BLaER1 (cell line): Measurements from ENCODE around the gene CCDC171.

Experiments used
- H3K27ac ChIP-seq: shearing (Covaris generic); formaldehyde crosslinking; 2 replicates; pipeline ENCODE4 v1.8.1; 2022
- H3K27me3 ChIP-seq: shearing (Covaris generic); formaldehyde crosslinking; 2 replicates; pipeline ENCODE4 v1.8.1; 2022
- H3K36me3 ChIP-seq: shearing (Covaris generic); formaldehyde crosslinking; 2 replicates; pipeline ENCODE4 v1.8.1; 2022
- H3K4me1 ChIP-seq: shearing (Covaris generic); formaldehyde crosslinking; 2 replicates; pipeline ENCODE4 v1.8.1; 2022
- H3K4me2 ChIP-seq: shearing (Covaris generic); formaldehyde crosslinking; 2 replicates; pipeline ENCODE4 v1.8.1; 2022
- H3K4me3 ChIP-seq: shearing (Covaris generic); formaldehyde crosslinking; 2 replicates; pipeline ENCODE4 v1.8.1; 2022
- H3K9ac ChIP-seq: shearing (Covaris generic); formaldehyde crosslinking; 2 replicates; pipeline ENCODE4 v1.8.1; 2022
- H3K9me3 ChIP-seq: shearing (Covaris generic); formaldehyde crosslinking; 2 replicates; pipeline ENCODE4 v1.8.1; 2022
- H4K20me1 ChIP-seq: shearing (Covaris generic); formaldehyde crosslinking; 2 replicates; pipeline ENCODE4 v1.8.1; 2022
- Cebpa-rat ChIP-seq: shearing (Covaris generic); IDR thresholded peaks from 2 replicates; pipeline ENCODE4 v1.8.1; 2022

CCDC171 gene

GRCh38 chr9:16010221-16010620, 457.4 kb downstream of the CCDC171 start:
- Histone ChIP-seq H4K20me1 (no peaks in the 10 kb centered on the region), H3K4me3 (no peak overlapping the region), H3K9ac (no peak overlapping the region), H3K36me3 (no peaks in the 10 kb centered on the region), H3K9me3 (0 out of 2 replicates have a peak, but pooled peaks cover 4% of the 10 kb centered on the region), H3K4me1 (no peaks in the 10 kb centered on the region), H3K27ac (no peak overlapping the region), H3K27me3 (no peaks in the 10 kb centered on the region), H3K4me2 (no peak overlapping the region)
- TF ChIP-seq Cebpa-rat: no peak

- Histone ChIP-seq H3K36me3 (no peaks in the 10 kb centered on the region), H3K4me3 (no peak overlapping the region), H3K4me1 (no peaks in the 10 kb centered on the region), H3K9me3 (peaks cover 4% of the 10 kb centered on the region), H4K20me1 (no peaks in the 10 kb centered on the region), H3K4me2 (no peak overlapping the region), H3K27me3 (no peaks in the 10 kb centered on the region), H3K27ac (no peak overlapping the region), H3K9ac (no peak overlapping the region)
- no peak for TF ChIP-seq Cebpa-rat
These were observed 459.8 kb downstream of the CCDC171 start for GRCh38 chr9:16012621-16013020.

- Histone ChIP-seq H3K36me3 (no peaks in the 10 kb centered on the region), H3K4me3 (no peak overlapping the region), H4K20me1 (no peaks in the 10 kb centered on the region), H3K9ac (no peak overlapping the region), H3K27ac (no peak overlapping the region), H3K4me2 (no peak overlapping the region), H3K27me3 (no peaks in the 10 kb centered on the region), H3K4me1 (no peaks in the 10 kb centered on the region), H3K9me3 (peaks cover 9% of the 10 kb centered on the region)
- TF ChIP-seq Cebpa-rat: no peak
These were observed 460.5 kb downstream of the CCDC171 start for GRCh38 chr9:16013366-16013765.

DNA sequence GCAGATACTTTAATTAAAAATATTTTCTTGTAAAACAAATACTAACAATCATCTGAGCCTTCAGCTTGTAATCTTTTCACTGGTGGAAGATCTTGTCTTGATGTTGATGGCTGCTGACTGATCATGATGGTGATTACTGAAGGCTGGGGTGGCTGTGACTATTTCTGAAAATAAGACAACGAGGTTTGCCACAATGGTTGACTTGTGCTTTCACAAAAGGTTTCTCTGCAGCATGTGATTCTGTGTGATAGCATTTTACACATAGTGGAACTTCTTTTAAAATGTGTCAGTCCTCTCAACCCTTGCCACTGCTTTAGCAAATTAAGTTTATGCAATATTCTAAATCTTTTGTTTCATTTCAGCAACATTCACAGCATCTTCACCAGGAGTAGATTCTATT, 461.0 kb downstream of the CCDC171 start:
- Histone ChIP-seq H4K20me1 (no peaks in the 10 kb centered on the region), H3K4me2 (no peak overlapping the region), H3K36me3 (no peaks in the 10 kb centered on the region), H3K27me3 (no peaks in the 10 kb centered on the region), H3K27ac (no peak overlapping the region), H3K4me1 (no peaks in the 10 kb centered on the region), H3K9ac (no peak overlapping the region), H3K4me3 (no peak overlapping the region), H3K9me3 (peaks cover 14% of the 10 kb centered on the region)
- TF ChIP-seq Cebpa-rat: no peak

DNA sequence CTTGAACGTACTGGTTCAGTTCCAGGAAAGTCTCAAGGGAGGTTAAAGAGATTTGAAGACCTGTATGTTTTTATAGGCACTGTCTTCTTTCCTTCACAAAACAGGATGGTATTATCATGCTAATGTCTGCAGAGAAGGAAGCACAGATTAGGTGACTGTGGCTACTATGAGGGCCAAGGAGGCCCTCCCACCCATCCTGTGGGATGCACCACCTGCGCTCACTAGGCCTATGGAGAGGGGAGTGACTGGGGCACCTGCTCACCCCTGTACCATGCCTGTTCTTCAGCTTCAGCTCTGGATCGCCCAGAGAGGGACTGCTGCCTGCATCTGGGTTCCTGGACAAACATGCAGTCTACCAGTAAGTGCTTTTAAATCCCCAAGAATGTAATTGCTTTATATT, 469.4 kb downstream of the CCDC171 start:
- Histone ChIP-seq H3K27me3 (no peaks in the 10 kb centered on the region), H3K4me3 (no peak overlapping the region), H3K36me3 (no peaks in the 10 kb centered on the region), H3K4me2 (no peak overlapping the region), H4K20me1 (no peaks in the 10 kb centered on the region), H3K4me1 (no peaks in the 10 kb centered on the region), H3K9me3 (peaks cover 17% of the 10 kb centered on the region), H3K27ac (no peak overlapping the region), H3K9ac (no peak overlapping the region)
- TF ChIP-seq Cebpa-rat: no peak

DNA sequence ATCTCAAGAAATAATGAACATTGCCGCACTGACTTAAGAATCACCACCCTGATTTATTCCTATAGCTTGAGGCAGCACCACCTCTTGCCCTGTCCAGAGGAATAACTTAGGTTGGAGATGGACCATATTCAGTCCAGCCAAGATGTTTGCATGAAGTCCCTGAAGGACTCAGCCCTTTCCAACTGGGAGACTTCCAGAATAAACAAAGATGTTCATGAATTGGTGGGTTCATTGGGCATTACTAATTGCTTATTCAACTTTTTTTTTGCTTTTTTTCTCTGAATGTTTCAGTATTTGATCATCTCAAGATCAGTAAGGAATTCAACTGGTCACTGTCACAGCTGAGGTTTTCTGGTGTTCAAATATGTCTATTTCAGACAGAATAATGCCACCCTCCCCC, 470.6 kb downstream of the CCDC171 start:
- H3K4me2 ChIP-seq: no peak overlapping the region
- no peak overlapping the region for H3K27ac ChIP-seq
- no peak overlapping the region for H3K4me3 ChIP-seq
- H3K9ac ChIP-seq: no peak overlapping the region
- no peaks in the 10 kb centered on the region for H4K20me1 ChIP-seq
- no peaks in the 10 kb centered on the region for H3K36me3 ChIP-seq
- H3K9me3 ChIP-seq: peaks cover 7% of the 10 kb centered on the region; the same call in 1 of the 2 replicates
- no peaks in the 10 kb centered on the region for H3K27me3 ChIP-seq
- TF ChIP-seq Cebpa-rat: no peak
- H3K4me1 ChIP-seq: no peaks in the 10 kb centered on the region
